ENCODE measurements around the gene OR3A3. TPM values are rescaled to one million over a fixed set of nuclear protein-coding genes. Genes with fewer than 3 reads are reported as not detected.

The OR3A3 gene
- total and polyA plus RNA-seq, 2 of the 8 experiments (the other 6 are each of a cell fraction or from before 2014, with no cell fraction given) = not detected

GRCh38 chr17:3415610-3416009 is 4.4 kb downstream of the OR3A3 start:
- no peak overlapping the region for H3K4me3 ChIP-seq (ENCODE audit: extremely low read depth in 1 of 4, insufficient read depth in 2 of 4, low read depth in 3 of 4, low read length in 4 of 4)
- no peak for FAIRE-seq

More at GRCh38 chr17:3415610-3416009, 4.4 kb downstream of the OR3A3 start:
- Histone ChIP-seq H3K9me3 (ENCODE audit: insufficient read depth in 2 of 2, low read depth in 1 of 2, low read length in 1 of 2) (peaks cover 0 to 5% of the 10 kb centered on the region in 2 experiments; a peak in 1 of 4 replicates), H3K79me1 (ENCODE audit: low read depth, low read length) (no peaks in the 10 kb centered on the region), H4K91ac (replicated peaks; ENCODE audit: insufficient read length, low read length) (no peak overlapping the region), H2AFZ (ENCODE audit: low read length) (no peak overlapping the region), H3K36me3 (ENCODE audit: control insufficient read depth in 2 of 4, insufficient read depth in 4 of 4, low read length in 3 of 4) (no peaks in the 10 kb centered on the region), H3K4me2 (ENCODE audit: insufficient read depth in 1 of 2, low read depth in 2 of 2, low read length in 2 of 2) (no peak overlapping the region), H4K20me1 (replicated peaks in 1 of 2; ENCODE audit: control insufficient read depth in 1 of 2, insufficient read depth in 2 of 2, low read length in 2 of 2) (no peaks in the 10 kb centered on the region), H2BK15ac (ENCODE audit: low read length) (no peak overlapping the region), H3K23me2 (ENCODE audit: low read depth, low read length) (no peaks in the 10 kb centered on the region), H3K4me1 (replicated peaks in 1 of 4; ENCODE audit: control insufficient read depth in 3 of 4, insufficient read depth in 4 of 4, low read length in 3 of 4) (no peaks in the 10 kb centered on the region), H3K27me3 (replicated peaks in 1 of 4; ENCODE audit: control insufficient read depth in 3 of 4, extremely low read depth in 1 of 4, insufficient read depth in 3 of 4, low read length in 3 of 4) (no peaks in the 10 kb centered on the region), H3K56ac (replicated peaks; ENCODE audit: insufficient read length, low read depth, low read length) (no peak overlapping the region), H3K79me2 (ENCODE audit: control insufficient read depth in 1 of 2, insufficient read depth in 2 of 2, low read length in 2 of 2) (no peaks in the 10 kb centered on the region), H3K27ac (ENCODE audit: low read depth, low read length) (no peak overlapping the region), H3K4ac (replicated peaks; ENCODE audit: insufficient read length, low read depth, low read length) (no peak overlapping the region), H2BK5ac (ENCODE audit: low read depth, low read length) (no peak overlapping the region), H4K8ac (ENCODE audit: extremely low read depth, insufficient read depth, low read length) (no peak overlapping the region), H2AK5ac (ENCODE audit: low read depth, low read length) (no peak overlapping the region), H2BK20ac (ENCODE audit: low read length) (no peak overlapping the region), H3K9ac (replicated peaks in 1 of 4; ENCODE audit: extremely low read depth in 1 of 4, low read depth in 3 of 4, low read length in 3 of 4) (no peak overlapping the region), H3K14ac (ENCODE audit: insufficient read length) (no peak overlapping the region), H4K5ac (ENCODE audit: insufficient read length, low read depth, low read length) (no peak overlapping the region), H2BK12ac (ENCODE audit: low read depth, low read length) (no peak overlapping the region), H3K23ac (ENCODE audit: insufficient read length) (no peak overlapping the region), H3K18ac (ENCODE audit: extremely low read depth, low read length) (no peak overlapping the region), H2BK120ac (replicated peaks; ENCODE audit: low read depth, low read length) (no peak overlapping the region)
- no peak for DNase-seq (ENCODE audit: low read depth in 1 of 2, low spot score in 2 of 2)
- 81% methylated on average over 5 of the region's 5 CpGs; no CpG with 5 or more reads in 1 of the 2 experiments for WGBS, 2 experiments (ENCODE audit: extremely low coverage in 1 of 2, insufficient coverage in 1 of 2, insufficient read length in 1 of 2, insufficient replicate concordance in 2 of 2, low coverage in 1 of 2, low lambda C conversion rate in 2 of 2, missing lambda C conversion rate in 1 of 2)
- CTCF ChIA-PET (ENCODE audit: partially characterized antibody) = no interaction called here
- TF ChIP-seq TAF7 (optimal IDR thresholded peaks at IDR 0.05; ENCODE audit: borderline replicate concordance, low read depth, low read length) (no peak), SP1 (IDR thresholded peaks at IDR 0.05; ENCODE audit: low read depth, low read length) (no peak), JUND (IDR thresholded peaks at IDR 0.05; ENCODE audit: low read length) (no peak), E2F6 (IDR thresholded peaks at IDR 0.05) (no peak), ATF3 (IDR thresholded peaks at IDR 0.05; ENCODE audit: insufficient read depth, low read depth, low read length) (no peak), JUN (IDR thresholded peaks at IDR 0.05; ENCODE audit: low read depth, low read length) (no peak), GTF2F1 (IDR thresholded peaks at IDR 0.05; ENCODE audit: borderline replicate concordance, low read depth, low read length) (no peak), BACH1 (IDR thresholded peaks at IDR 0.05; ENCODE audit: low read length) (no peak)
- POLR2A ChIA-PET (ENCODE audit: partially characterized antibody) = interaction anchor here (0.6 kb wide), 1 partner anchor 366 kb away, joined by 3 read pairs; no protein-coding TSS in a partner anchor
